GM12872 (cell line): ENCODE results near the gene KBTBD13.

Experiments used
- CTCF ChIP-seq: IDR thresholded peaks from 3 replicates; pipeline ENCODE4 v1.5.1; 2011; ENCODE audit warnings: low read depth, mild to moderate bottlenecking, low read length, moderate library complexity; ENCODE audit not compliant: insufficient read depth

KBTBD13 gene

GRCh38 chr15:65095747-65096104 is 19.2 kb downstream of the KBTBD13 start:
- TF ChIP-seq CTCF, result no peak

- no peak for TF ChIP-seq CTCF
Measured at GRCh38 chr15:65096481-65097385, 20.2 kb downstream of the KBTBD13 start.

- no peak for TF ChIP-seq CTCF
Measured at GRCh38 chr15:65097651-65098263, 21.2 kb downstream of the KBTBD13 start.

- TF ChIP-seq CTCF, result no peak
Measured at GRCh38 chr15:65099336-65099735, 22.8 kb downstream of the KBTBD13 start.

- no peak for TF ChIP-seq CTCF
Measured at GRCh38 chr15:65100442-65100841, 23.9 kb downstream of the KBTBD13 start.

- TF ChIP-seq CTCF, result peak; percentile 77
Measured at GRCh38 chr15:65101411-65101890, 24.9 kb downstream of the KBTBD13 start.

- no peak for TF ChIP-seq CTCF
Measured at GRCh38 chr15:65101891-65102708, 25.6 kb downstream of the KBTBD13 start.
